Activated naive CD4-positive, alpha-beta T cell treated with anti-CD3 and anti-CD28 coated beads, Interleukin-2, amount 50 U/mL, for 24 hours (primary cell): ENCODE data around the gene TYMS.
"Not testable (repeated sequence)": the region's sequence is repeated elsewhere in the genome, so short reads cannot be mapped to it uniquely, and the experiment has no call there.

Source experiments
- H3K27ac Mint-ChIP-seq: one replicate; pipeline ENCODE4 v1.8.0; 2021; ENCODE audit warnings: mild to moderate bottlenecking, mixed read lengths
- H3K27me3 Mint-ChIP-seq: one replicate; pipeline ENCODE4 v1.8.0; 2021; ENCODE audit warnings: mixed read lengths
- H3K36me3 Mint-ChIP-seq: one replicate; pipeline ENCODE4 v1.8.0; 2021; ENCODE audit warnings: mixed read lengths
- H3K4me1 Mint-ChIP-seq: one replicate; pipeline ENCODE4 v1.8.0; 2021; ENCODE audit warnings: mixed read lengths
- H3K4me3 Mint-ChIP-seq: one replicate; pipeline ENCODE4 v1.8.0; 2021; ENCODE audit warnings: mild to moderate bottlenecking, mixed read lengths
- H3K9me3 Mint-ChIP-seq: one replicate; pipeline ENCODE4 v1.8.0; 2021; ENCODE audit warnings: mixed read lengths

The TYMS gene

GRCh38 chr18:680392-680791 lies 22.9 kb downstream of the TYMS start:
- Mint-ChIP-seq H3K27me3 (no peaks in the 10 kb centered on the region), H3K4me1 (peaks cover 14% of the 10 kb centered on the region), H3K4me3 (no peak overlapping the region), H3K9me3 (no peaks in the 10 kb centered on the region), H3K36me3 (peaks cover 22% of the 10 kb centered on the region), H3K27ac (no peak overlapping the region)

- Mint-ChIP-seq H3K36me3 (peaks cover 24% of the 10 kb centered on the region), H3K4me1 (peaks cover 14% of the 10 kb centered on the region), H3K4me3 (no peak overlapping the region), H3K27ac (peak overlapping the region; percentile 72), H3K9me3 (no peaks in the 10 kb centered on the region), H3K27me3 (no peaks in the 10 kb centered on the region)
These were observed 24.5 kb downstream of the TYMS start for GRCh38 chr18:681985-682384.

GRCh38 chr18:682416-682815 lies 25.0 kb downstream of the TYMS start:
- not testable (repeated sequence) for H3K4me3 Mint-ChIP-seq, H3K9me3 Mint-ChIP-seq, H3K27ac Mint-ChIP-seq, H3K27me3 Mint-ChIP-seq
- Mint-ChIP-seq H3K4me1 (peaks cover 14% of the 10 kb centered on the region), H3K36me3 (peaks cover 24% of the 10 kb centered on the region)

- H3K27me3 Mint-ChIP-seq: no peaks in the 10 kb centered on the region
- H3K9me3 Mint-ChIP-seq: no peaks in the 10 kb centered on the region
- no peak overlapping the region for H3K27ac Mint-ChIP-seq
- H3K4me1 Mint-ChIP-seq: peaks cover 14% of the 10 kb centered on the region
- peaks cover 24% of the 10 kb centered on the region for H3K36me3 Mint-ChIP-seq
- no peak overlapping the region for H3K4me3 Mint-ChIP-seq
These were observed 25.4 kb downstream of the TYMS start for GRCh38 chr18:682833-683232.

- Mint-ChIP-seq H3K36me3 (peaks cover 20% of the 10 kb centered on the region), H3K4me1 (peaks cover 14% of the 10 kb centered on the region), H3K27ac (no peak overlapping the region), H3K27me3 (no peaks in the 10 kb centered on the region), H3K9me3 (no peaks in the 10 kb centered on the region), H3K4me3 (no peak overlapping the region)
These were observed 26.1 kb downstream of the TYMS start for GRCh38 chr18:683531-683930.

GRCh38 chr18:685438-685837 lies 28.0 kb downstream of the TYMS start:
- H3K27ac Mint-ChIP-seq: no peak overlapping the region
- peaks cover 15% of the 10 kb centered on the region for H3K36me3 Mint-ChIP-seq
- no peaks in the 10 kb centered on the region for H3K9me3 Mint-ChIP-seq
- H3K27me3 Mint-ChIP-seq: no peaks in the 10 kb centered on the region
- H3K4me1 Mint-ChIP-seq: peaks cover 14% of the 10 kb centered on the region
- H3K4me3 Mint-ChIP-seq: no peak overlapping the region

GRCh38 chr18:686339-687111 lies 29.1 kb downstream of the TYMS start:
- H3K36me3 Mint-ChIP-seq: peaks cover 15% of the 10 kb centered on the region
- no peak overlapping the region for H3K27ac Mint-ChIP-seq
- no peaks in the 10 kb centered on the region for H3K27me3 Mint-ChIP-seq
- H3K9me3 Mint-ChIP-seq: no peaks in the 10 kb centered on the region
- peaks cover 13% of the 10 kb centered on the region for H3K4me1 Mint-ChIP-seq
- H3K4me3 Mint-ChIP-seq: no peak overlapping the region

- Mint-ChIP-seq H3K4me1 (no peaks in the 10 kb centered on the region), H3K27ac (no peak overlapping the region), H3K9me3 (no peaks in the 10 kb centered on the region), H3K4me3 (no peak overlapping the region), H3K27me3 (no peaks in the 10 kb centered on the region), H3K36me3 (peaks cover 11% of the 10 kb centered on the region)
These were observed 30.9 kb downstream of the TYMS start for GRCh38 chr18:688323-688722.

GRCh38 chr18:692824-693223 lies 35.4 kb downstream of the TYMS start:
- Mint-ChIP-seq H3K27ac (no peak overlapping the region), H3K9me3 (no peaks in the 10 kb centered on the region)

GRCh38 chr18:693466-694187 lies 36.2 kb downstream of the TYMS start:
- H3K36me3 Mint-ChIP-seq: peaks cover 11% of the 10 kb centered on the region
- H3K27ac Mint-ChIP-seq: peak overlapping the region; percentile 41
- no peaks in the 10 kb centered on the region for H3K27me3 Mint-ChIP-seq
- H3K9me3 Mint-ChIP-seq: no peaks in the 10 kb centered on the region
- H3K4me1 Mint-ChIP-seq: no peaks in the 10 kb centered on the region
- no peak overlapping the region for H3K4me3 Mint-ChIP-seq

More at GRCh38 chr18:692824-693223, 35.4 kb downstream of the TYMS start:
- H3K27me3 Mint-ChIP-seq: no peaks in the 10 kb centered on the region
- H3K4me3 Mint-ChIP-seq: no peak overlapping the region
- no peaks in the 10 kb centered on the region for H3K4me1 Mint-ChIP-seq
- H3K36me3 Mint-ChIP-seq: peaks cover 11% of the 10 kb centered on the region

- no peaks in the 10 kb centered on the region for H3K9me3 Mint-ChIP-seq
- peaks cover 13% of the 10 kb centered on the region for H3K36me3 Mint-ChIP-seq
- H3K4me1 Mint-ChIP-seq: no peaks in the 10 kb centered on the region
- no peak overlapping the region for H3K4me3 Mint-ChIP-seq
- no peaks in the 10 kb centered on the region for H3K27me3 Mint-ChIP-seq
- H3K27ac Mint-ChIP-seq: no peak overlapping the region
These were observed 39.6 kb downstream of the TYMS start for GRCh38 chr18:697012-697411.

GRCh38 chr18:697800-698199 lies 40.3 kb downstream of the TYMS start:
- H3K4me1 Mint-ChIP-seq: peaks cover 3% of the 10 kb centered on the region
- no peak overlapping the region for H3K4me3 Mint-ChIP-seq
- H3K27ac Mint-ChIP-seq: no peak overlapping the region
- H3K27me3 Mint-ChIP-seq: no peaks in the 10 kb centered on the region
- peaks cover 12% of the 10 kb centered on the region for H3K36me3 Mint-ChIP-seq
- no peaks in the 10 kb centered on the region for H3K9me3 Mint-ChIP-seq

- Mint-ChIP-seq H3K4me1 (peaks cover 27% of the 10 kb centered on the region), H3K9me3 (no peaks in the 10 kb centered on the region), H3K27me3 (no peaks in the 10 kb centered on the region), H3K36me3 (peaks cover 13% of the 10 kb centered on the region), H3K27ac (peak overlapping the region; percentile 20), H3K4me3 (peak overlapping the region; percentile 5)
These were observed 45.9 kb downstream of the TYMS start for GRCh38 chr18:703213-703967.

- no peaks in the 10 kb centered on the region for H3K27me3 Mint-ChIP-seq
- no peak overlapping the region for H3K27ac Mint-ChIP-seq
- peaks cover 19% of the 10 kb centered on the region for H3K36me3 Mint-ChIP-seq
- no peak overlapping the region for H3K4me3 Mint-ChIP-seq
- H3K4me1 Mint-ChIP-seq: peaks cover 48% of the 10 kb centered on the region
- H3K9me3 Mint-ChIP-seq: no peaks in the 10 kb centered on the region
These were observed 49.0 kb downstream of the TYMS start for GRCh38 chr18:706405-706804.

- no peak overlapping the region for H3K4me3 Mint-ChIP-seq
- H3K9me3 Mint-ChIP-seq: no peaks in the 10 kb centered on the region
- H3K36me3 Mint-ChIP-seq: peaks cover 16% of the 10 kb centered on the region
- H3K27ac Mint-ChIP-seq: no peak overlapping the region
- peaks cover 45% of the 10 kb centered on the region for H3K4me1 Mint-ChIP-seq
- no peaks in the 10 kb centered on the region for H3K27me3 Mint-ChIP-seq
These were observed 50.6 kb downstream of the TYMS start for GRCh38 chr18:708096-708495.

GRCh38 chr18:709771-710170 lies 52.3 kb downstream of the TYMS start:
- peak overlapping the region; percentile 11 for H3K4me3 Mint-ChIP-seq
- H3K9me3 Mint-ChIP-seq: no peaks in the 10 kb centered on the region
- H3K27me3 Mint-ChIP-seq: no peaks in the 10 kb centered on the region
- no peak overlapping the region for H3K27ac Mint-ChIP-seq
- H3K4me1 Mint-ChIP-seq: peaks cover 39% of the 10 kb centered on the region
- peaks cover 14% of the 10 kb centered on the region for H3K36me3 Mint-ChIP-seq
